C4-2B (cell line): ENCODE measurements around the gene SALL1.

Experiments
- ZFX ChIP-seq: fragments of 450-650 bp; IDR thresholded peaks from 2 replicates; pipeline ENCODE4 v1.6.1; 2017
- TF ChIP-seq, protein P1 (sequence below): fragments of 450-650 bp; conservative IDR thresholded peaks from 2 replicates; pipeline ENCODE4 v1.5.1; 2017; ENCODE audit warnings: mild to moderate bottlenecking

DNA sequence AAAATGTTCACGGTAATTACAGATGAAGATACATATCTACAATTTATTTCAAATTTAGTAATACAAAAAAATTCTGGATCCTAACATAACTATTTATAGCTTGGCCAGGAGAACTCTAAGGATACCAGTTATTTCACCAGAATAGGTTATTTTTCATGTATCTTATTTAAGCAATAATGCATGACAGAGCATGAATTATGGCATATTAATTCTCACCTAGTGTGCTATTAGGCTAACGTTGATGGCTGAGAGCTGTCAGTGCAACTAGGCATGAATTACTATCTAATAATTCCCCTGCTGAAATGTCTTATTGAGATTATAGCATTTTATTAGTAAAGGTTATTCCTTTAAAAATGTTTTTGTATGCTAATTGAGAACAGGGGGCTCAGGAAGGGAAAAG lies 44.5 kb downstream of the SALL1 start:
- TF ChIP-seq, protein P1, sequence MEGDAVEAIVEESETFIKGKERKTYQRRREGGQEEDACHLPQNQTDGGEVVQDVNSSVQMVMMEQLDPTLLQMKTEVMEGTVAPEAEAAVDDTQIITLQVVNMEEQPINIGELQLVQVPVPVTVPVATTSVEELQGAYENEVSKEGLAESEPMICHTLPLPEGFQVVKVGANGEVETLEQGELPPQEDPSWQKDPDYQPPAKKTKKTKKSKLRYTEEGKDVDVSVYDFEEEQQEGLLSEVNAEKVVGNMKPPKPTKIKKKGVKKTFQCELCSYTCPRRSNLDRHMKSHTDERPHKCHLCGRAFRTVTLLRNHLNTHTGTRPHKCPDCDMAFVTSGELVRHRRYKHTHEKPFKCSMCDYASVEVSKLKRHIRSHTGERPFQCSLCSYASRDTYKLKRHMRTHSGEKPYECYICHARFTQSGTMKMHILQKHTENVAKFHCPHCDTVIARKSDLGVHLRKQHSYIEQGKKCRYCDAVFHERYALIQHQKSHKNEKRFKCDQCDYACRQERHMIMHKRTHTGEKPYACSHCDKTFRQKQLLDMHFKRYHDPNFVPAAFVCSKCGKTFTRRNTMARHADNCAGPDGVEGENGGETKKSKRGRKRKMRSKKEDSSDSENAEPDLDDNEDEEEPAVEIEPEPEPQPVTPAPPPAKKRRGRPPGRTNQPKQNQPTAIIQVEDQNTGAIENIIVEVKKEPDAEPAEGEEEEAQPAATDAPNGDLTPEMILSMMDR, result no peak
- TF ChIP-seq ZFX, result no peak
